DOHH2 (cell line): ENCODE data around the gene FAM229B.
"Not testable (repeated sequence)": the region's sequence is repeated elsewhere in the genome, so short reads cannot be mapped to it uniquely, and the experiment has no call there.

Experiments used
- H3F3A ChIP-seq: fragments of 200-600 bp; sonication (generic), shearing (Covaris generic); 2 replicates; pipeline ENCODE4 v1.6.0; 2016; ENCODE audit warnings: antibody characterized with exemption, mild to moderate bottlenecking; ENCODE audit not compliant: control insufficient read depth, insufficient read depth
- H3K27ac ChIP-seq: fragments of 200-600 bp; sonication (generic); 2 replicates; pipeline ENCODE4 v1.5.1; 2014; ENCODE audit warnings: low read depth, mild to moderate bottlenecking, low read length, moderate library complexity
- H3K27me3 ChIP-seq: fragments of 200-600 bp; sonication (generic); 2 replicates; pipeline ENCODE4 v1.6.1; 2014; ENCODE audit warnings: mild to moderate bottlenecking, low read length, mixed read lengths; ENCODE audit not compliant: control insufficient read depth
- H3K36me3 ChIP-seq: fragments of 200-600 bp; sonication (generic); 2 replicates; pipeline ENCODE4 v1.6.1; 2014; ENCODE audit warnings: mild to moderate bottlenecking, low read length, moderate library complexity, mixed read lengths; ENCODE audit not compliant: control insufficient read depth
- H3K4me1 ChIP-seq: fragments of 200-600 bp; sonication (generic); 2 replicates; pipeline ENCODE4 v1.6.1; 2014; ENCODE audit warnings: mild to moderate bottlenecking, low read length, mixed read lengths; ENCODE audit not compliant: control insufficient read depth
- H3K4me2 ChIP-seq: fragments of 200-600 bp; sonication (generic); 2 replicates; pipeline ENCODE4 v1.6.0; 2014; ENCODE audit warnings: mild to moderate bottlenecking, low read length, moderate library complexity
- H3K4me3 ChIP-seq: fragments of 200-600 bp; sonication (generic); 2 replicates; pipeline ENCODE4 v1.5.1; 2014; ENCODE audit warnings: mild to moderate bottlenecking, low read length, mixed read lengths
- H3K79me2 ChIP-seq: fragments of 200-600 bp; sonication (generic); 2 replicates; pipeline ENCODE4 v1.6.1; 2014; ENCODE audit warnings: mild to moderate bottlenecking, low read length, mixed read lengths; ENCODE audit not compliant: control insufficient read depth
- H3K9me2 ChIP-seq: fragments of 200-600 bp; sonication (generic); replicated peaks from 2 replicates; pipeline ENCODE4 v1.6.1; 2014; ENCODE audit warnings: mild to moderate bottlenecking, low read length, mixed read lengths; ENCODE audit not compliant: control insufficient read depth
- H3K9me3 ChIP-seq: fragments of 200-600 bp; sonication (generic); 2 replicates; pipeline ENCODE4 v1.6.1; 2014; ENCODE audit warnings: antibody characterized with exemption, low read length, mixed read lengths; ENCODE audit not compliant: control insufficient read depth, insufficient read depth
- H4K20me1 ChIP-seq: fragments of 200-600 bp; sonication (generic); 2 replicates; pipeline ENCODE4 v1.6.0; 2014; ENCODE audit warnings: low read depth, mild to moderate bottlenecking, antibody characterized with exemption, low read length, moderate library complexity; ENCODE audit not compliant: control insufficient read depth, insufficient read depth
- EZH2phosphoT487 ChIP-seq: fragments of 200-600 bp; sonication (generic); IDR thresholded peaks from 2 replicates; pipeline ENCODE4 v1.6.1; 2017; ENCODE audit warnings: borderline replicate concordance, mild to moderate bottlenecking, antibody characterized with exemption, low read length, moderate library complexity, mixed read lengths
- TF ChIP-seq, protein P1 (sequence below): fragments of 200-600 bp; sonication (generic); IDR thresholded peaks from one replicate; pipeline ENCODE4 v1.5.1; 2014; ENCODE audit warnings: antibody characterized with exemption, mild to moderate bottlenecking, low read depth, low read length; ENCODE audit not compliant: poor library complexity, severe bottlenecking

The FAM229B gene

DNA sequence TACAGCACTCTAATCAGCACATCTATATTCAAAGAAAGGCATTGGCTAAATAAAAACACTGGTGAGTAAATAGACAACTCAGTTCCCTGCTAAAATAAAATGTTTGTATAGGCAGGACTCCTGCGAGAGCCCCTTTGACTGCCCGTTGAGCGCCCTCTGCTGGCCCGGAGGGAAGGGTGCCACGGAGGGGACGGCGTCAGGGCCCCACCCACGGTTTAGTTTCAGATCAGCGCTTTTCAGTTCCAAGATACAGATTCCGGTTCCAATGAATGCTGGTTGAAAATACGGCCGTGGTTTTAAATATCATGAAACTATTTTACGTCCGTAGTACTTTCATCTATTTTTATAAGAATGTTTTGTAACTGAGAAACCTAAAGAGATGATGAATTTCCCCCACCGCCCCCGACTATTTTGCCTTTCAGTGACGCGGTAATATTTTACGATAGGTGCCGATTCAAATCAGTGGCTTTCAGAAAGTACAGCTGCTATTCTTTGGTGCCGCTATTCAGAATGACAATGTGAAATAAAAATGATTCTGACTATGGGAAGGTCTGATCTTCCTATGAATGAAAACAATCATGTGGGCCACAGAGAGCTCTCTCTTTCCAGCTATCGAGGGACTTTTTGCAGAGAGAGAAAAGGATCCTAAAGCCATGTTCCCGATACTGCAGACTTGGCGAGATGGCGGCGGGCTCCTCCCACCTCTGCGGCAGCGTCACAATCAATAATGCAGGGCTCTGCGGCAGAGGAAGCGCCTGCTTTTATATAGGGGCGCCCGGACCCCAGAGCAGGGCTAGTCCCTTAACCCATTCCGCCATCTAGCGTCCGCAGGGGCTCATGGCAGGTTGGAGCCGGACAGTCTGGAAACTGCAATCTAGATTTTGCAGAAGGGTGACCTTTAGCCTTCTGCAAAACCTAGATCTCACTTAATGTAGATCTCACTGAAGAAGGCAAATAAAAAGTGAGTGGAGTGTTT lies 44.1 kb upstream of the FAM229B start:
- TF ChIP-seq, protein P1, sequence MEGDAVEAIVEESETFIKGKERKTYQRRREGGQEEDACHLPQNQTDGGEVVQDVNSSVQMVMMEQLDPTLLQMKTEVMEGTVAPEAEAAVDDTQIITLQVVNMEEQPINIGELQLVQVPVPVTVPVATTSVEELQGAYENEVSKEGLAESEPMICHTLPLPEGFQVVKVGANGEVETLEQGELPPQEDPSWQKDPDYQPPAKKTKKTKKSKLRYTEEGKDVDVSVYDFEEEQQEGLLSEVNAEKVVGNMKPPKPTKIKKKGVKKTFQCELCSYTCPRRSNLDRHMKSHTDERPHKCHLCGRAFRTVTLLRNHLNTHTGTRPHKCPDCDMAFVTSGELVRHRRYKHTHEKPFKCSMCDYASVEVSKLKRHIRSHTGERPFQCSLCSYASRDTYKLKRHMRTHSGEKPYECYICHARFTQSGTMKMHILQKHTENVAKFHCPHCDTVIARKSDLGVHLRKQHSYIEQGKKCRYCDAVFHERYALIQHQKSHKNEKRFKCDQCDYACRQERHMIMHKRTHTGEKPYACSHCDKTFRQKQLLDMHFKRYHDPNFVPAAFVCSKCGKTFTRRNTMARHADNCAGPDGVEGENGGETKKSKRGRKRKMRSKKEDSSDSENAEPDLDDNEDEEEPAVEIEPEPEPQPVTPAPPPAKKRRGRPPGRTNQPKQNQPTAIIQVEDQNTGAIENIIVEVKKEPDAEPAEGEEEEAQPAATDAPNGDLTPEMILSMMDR, result peak; percentile 88
- no peak for TF ChIP-seq EZH2phosphoT487
- no peaks in the 10 kb centered on the region for H3K27me3 ChIP-seq
- H3K9me3 ChIP-seq, result no peaks in the 10 kb centered on the region
- peak overlapping the region; percentile 68 for H3K4me2 ChIP-seq
- no peaks in the 10 kb centered on the region for H3K36me3 ChIP-seq
- H3K4me3 ChIP-seq, result peak overlapping the region; percentile 92
- H3K9me2 ChIP-seq, result no peaks in the 10 kb centered on the region
- no peaks in the 10 kb centered on the region; the same call in 1 of the 2 replicates for H3F3A ChIP-seq
- no peaks in the 10 kb centered on the region for H3K79me2 ChIP-seq
- peaks cover 6% of the 10 kb centered on the region for H3K4me1 ChIP-seq
- peak overlapping the region; percentile 56 for H3K27ac ChIP-seq
- H4K20me1 ChIP-seq, result no peaks in the 10 kb centered on the region

DNA sequence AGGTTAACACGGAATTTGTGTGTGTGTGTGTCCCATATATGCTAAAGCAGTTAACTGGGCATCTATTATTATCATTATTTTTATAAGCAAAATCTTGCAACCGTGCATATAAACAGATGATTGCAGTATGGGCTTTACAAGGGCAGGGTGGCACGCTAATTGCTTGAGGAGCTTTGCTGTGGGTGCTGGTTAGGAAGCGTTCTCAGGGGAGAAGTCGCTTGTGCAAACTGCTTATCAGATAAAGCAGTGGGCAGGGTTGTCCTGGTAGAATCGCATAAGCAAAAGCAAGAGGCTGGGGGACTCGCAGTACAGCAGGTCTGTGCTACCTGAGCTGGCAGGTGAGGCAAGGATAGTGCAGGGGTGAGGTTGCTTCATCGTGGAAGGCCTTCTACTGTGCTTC lies 43.2 kb upstream of the FAM229B start:
- Histone ChIP-seq H3K4me2 (no peak overlapping the region), H3K4me3 (no peak overlapping the region), H3K9me3 (no peaks in the 10 kb centered on the region), H3F3A (no peaks in the 10 kb centered on the region; the same call in 1 of the 2 replicates), H3K4me1 (peaks cover 6% of the 10 kb centered on the region), H4K20me1 (no peaks in the 10 kb centered on the region), H3K27ac (no peak overlapping the region), H3K27me3 (no peaks in the 10 kb centered on the region), H3K9me2 (no peaks in the 10 kb centered on the region), H3K36me3 (no peaks in the 10 kb centered on the region), H3K79me2 (no peaks in the 10 kb centered on the region)
- TF ChIP-seq, protein P1, result no peak
- TF ChIP-seq EZH2phosphoT487, result no peak

GRCh38 chr6:112044856-112045255 lies 42.5 kb upstream of the FAM229B start:
- no peaks in the 10 kb centered on the region for H3K9me3 ChIP-seq
- no peak overlapping the region for H3K27ac ChIP-seq
- H3K4me1 ChIP-seq, result peaks cover 6% of the 10 kb centered on the region
- no peak overlapping the region for H3K4me3 ChIP-seq
- H3K36me3 ChIP-seq, result no peaks in the 10 kb centered on the region
- TF ChIP-seq EZH2phosphoT487, result no peak
- TF ChIP-seq, protein P1, result no peak
- H3F3A ChIP-seq, result no peaks in the 10 kb centered on the region; the same call in 1 of the 2 replicates
- no peaks in the 10 kb centered on the region for H3K9me2 ChIP-seq
- H4K20me1 ChIP-seq, result no peaks in the 10 kb centered on the region
- no peak overlapping the region for H3K4me2 ChIP-seq
- no peaks in the 10 kb centered on the region for H3K79me2 ChIP-seq
- 0 out of 2 replicates have a peak, but pooled peaks cover under 1% of the 10 kb centered on the region for H3K27me3 ChIP-seq

GRCh38 chr6:112047523-112047922 lies 39.9 kb upstream of the FAM229B start:
- H3K4me1 ChIP-seq, H4K20me1 ChIP-seq, H3K27me3 ChIP-seq, H3K9me3 ChIP-seq, H3K4me3 ChIP-seq, H3K36me3 ChIP-seq, H3K79me2 ChIP-seq, H3K9me2 ChIP-seq, H3K27ac ChIP-seq, H3K4me2 ChIP-seq, H3F3A ChIP-seq: not testable (repeated sequence)
